ENCODE data around the gene MRGPRX3.

The MRGPRX3 gene

GRCh38 chr11:18145837-18146236 lies 13.5 kb downstream of the MRGPRX3 start:
- Histone ChIP-seq H3K27me3 (replicated peaks in 2 of 5; ENCODE audit: control insufficient read depth in 4 of 5, insufficient read depth in 5 of 5, low read length in 4 of 5) (peaks cover 2 to 30% (median 4%) of the 10 kb centered on the region in 5 experiments), H3K4me3 (ENCODE audit: control insufficient read depth in 1 of 7, extremely low read depth in 1 of 7, insufficient read depth in 4 of 7, low read depth in 2 of 7, low read length in 6 of 7) (no peak overlapping the region), H3K4me1 (ENCODE audit: control extremely low read depth in 1 of 4, control insufficient read depth in 4 of 4, insufficient read depth in 4 of 4, low read length in 3 of 4) (no peaks in the 10 kb centered on the region), H3K9me3 (ENCODE audit: control extremely low read depth in 1 of 5, control insufficient read depth in 4 of 5, insufficient read depth in 2 of 5, low read depth in 1 of 5, low read length in 4 of 5) (no peaks in the 10 kb centered on the region), H3K27ac (ENCODE audit: insufficient read depth in 1 of 2, low read depth in 1 of 2, low read length in 2 of 2, poor library complexity in 1 of 2, severe bottlenecking in 2 of 2) (no peak overlapping the region), H3K36me3 (ENCODE audit: control insufficient read depth in 4 of 4, insufficient read depth in 4 of 4, low read length in 3 of 4) (no peaks in the 10 kb centered on the region)
- 52% methylated on average over 3 of the region's 3 CpGs for WGBS (ENCODE audit: insufficient coverage)
- ChIA-PET CTCF (interaction anchor here (2.3 kb wide), 1 partner anchor 30 kb away, joined by 8 read pairs; no protein-coding TSS in a partner anchor), POLR2A (no interaction called here)
- no peak for DNase-seq

- POLR2A ChIA-PET: no interaction called here
- no peak for DNase-seq
Measured at GRCh38 chr11:18151581-18151980, 19.2 kb downstream of the MRGPRX3 start.

DNA sequence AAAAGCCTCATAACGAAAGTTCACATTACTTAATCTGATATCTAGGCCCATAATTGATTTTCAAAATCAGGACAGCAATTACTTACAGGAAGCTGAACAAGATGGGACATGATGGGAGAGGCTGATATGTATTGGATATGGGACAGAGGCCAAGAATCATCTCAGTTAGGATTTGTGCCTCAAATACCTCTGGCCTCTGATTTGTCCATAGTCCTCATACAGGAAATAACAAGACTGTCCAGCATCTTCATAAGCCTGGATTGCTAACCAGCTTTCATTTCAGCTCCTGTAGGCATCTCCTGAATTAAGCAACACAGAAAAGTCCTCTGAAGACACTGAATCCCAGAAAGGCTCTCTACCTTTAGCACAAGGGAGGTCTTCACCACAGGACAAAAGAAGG lies 36.0 kb downstream of the MRGPRX3 start:
- CTCF ChIA-PET: no interaction called here

More at GRCh38 chr11:18151581-18151980, 19.2 kb downstream of the MRGPRX3 start:
- WGBS (ENCODE audit: insufficient coverage): 87% methylated on average over 2 of the region's 3 CpGs
- H3K4me1 ChIP-seq (ENCODE audit: control extremely low read depth in 1 of 4, control insufficient read depth in 4 of 4, insufficient read depth in 4 of 4, low read length in 3 of 4): no peaks in the 10 kb centered on the region
- no peaks in the 10 kb centered on the region for H3K9me3 ChIP-seq (ENCODE audit: control extremely low read depth in 1 of 5, control insufficient read depth in 4 of 5, insufficient read depth in 2 of 5, low read depth in 1 of 5, low read length in 4 of 5)
- peaks cover 0 to 23% (median 7%) of the 10 kb centered on the region in 5 experiments for H3K27me3 ChIP-seq (replicated peaks in 2 of 5; ENCODE audit: control insufficient read depth in 4 of 5, insufficient read depth in 5 of 5, low read length in 4 of 5)
- no peak overlapping the region for H3K4me3 ChIP-seq (ENCODE audit: control insufficient read depth in 1 of 7, extremely low read depth in 1 of 7, insufficient read depth in 4 of 7, low read depth in 2 of 7, low read length in 6 of 7)
- no peaks in the 10 kb centered on the region for H3K36me3 ChIP-seq (ENCODE audit: control insufficient read depth in 4 of 4, insufficient read depth in 4 of 4, low read length in 3 of 4)
- CTCF ChIA-PET: no interaction called here
- H3K27ac ChIP-seq (ENCODE audit: insufficient read depth in 1 of 2, low read depth in 1 of 2, low read length in 2 of 2, poor library complexity in 1 of 2, severe bottlenecking in 2 of 2): no peak overlapping the region

GRCh38 chr11:18171377-18172000 lies 39.1 kb downstream of the MRGPRX3 start:
- Histone ChIP-seq H3K36me3 (ENCODE audit: control insufficient read depth in 4 of 4, insufficient read depth in 4 of 4, low read length in 3 of 4) (no peaks in the 10 kb centered on the region), H3K9me3 (ENCODE audit: control extremely low read depth in 1 of 5, control insufficient read depth in 4 of 5, insufficient read depth in 2 of 5, low read depth in 1 of 5, low read length in 4 of 5) (no peaks in the 10 kb centered on the region), H3K4me1 (ENCODE audit: control extremely low read depth in 1 of 4, control insufficient read depth in 4 of 4, insufficient read depth in 4 of 4, low read length in 3 of 4) (no peaks in the 10 kb centered on the region), H3K27ac (ENCODE audit: insufficient read depth in 1 of 2, low read depth in 1 of 2, low read length in 2 of 2, poor library complexity in 1 of 2, severe bottlenecking in 2 of 2) (no peak overlapping the region), H3K27me3 (replicated peaks in 2 of 5; ENCODE audit: control insufficient read depth in 4 of 5, insufficient read depth in 5 of 5, low read length in 4 of 5) (peaks cover 0 to 26% (median 5%) of the 10 kb centered on the region in 5 experiments), H3K4me3 (ENCODE audit: control insufficient read depth in 1 of 7, extremely low read depth in 1 of 7, insufficient read depth in 4 of 7, low read depth in 2 of 7, low read length in 6 of 7) (no peak overlapping the region)
- peak; percentile 1 to 22 (median 6) for DNase-seq
- ChIA-PET CTCF (no interaction called here), POLR2A (no interaction called here)
- 86% methylated on average over 4 of the region's 4 CpGs for WGBS (ENCODE audit: insufficient coverage)

More for the DNA sequence above, 36.0 kb downstream of the MRGPRX3 start:
- Histone ChIP-seq H3K4me1 (ENCODE audit: control extremely low read depth in 1 of 4, control insufficient read depth in 4 of 4, insufficient read depth in 4 of 4, low read length in 3 of 4) (no peaks in the 10 kb centered on the region), H3K9me3 (ENCODE audit: control extremely low read depth in 1 of 5, control insufficient read depth in 4 of 5, insufficient read depth in 2 of 5, low read depth in 1 of 5, low read length in 4 of 5) (peaks cover 0 to 1% (median 0%) of the 10 kb centered on the region in 5 experiments), H3K4me3 (ENCODE audit: control insufficient read depth in 1 of 7, extremely low read depth in 1 of 7, insufficient read depth in 4 of 7, low read depth in 2 of 7, low read length in 6 of 7) (no peak overlapping the region), H3K27ac (ENCODE audit: insufficient read depth in 1 of 2, low read depth in 1 of 2, low read length in 2 of 2, poor library complexity in 1 of 2, severe bottlenecking in 2 of 2) (no peak overlapping the region), H3K36me3 (ENCODE audit: control insufficient read depth in 4 of 4, insufficient read depth in 4 of 4, low read length in 3 of 4) (no peaks in the 10 kb centered on the region), H3K27me3 (replicated peaks in 2 of 5; ENCODE audit: control insufficient read depth in 4 of 5, insufficient read depth in 5 of 5, low read length in 4 of 5) (peaks cover 0 to 11% (median 2%) of the 10 kb centered on the region in 5 experiments)
- POLR2A ChIA-PET: no interaction called here
- DNase-seq: no peak
- WGBS (ENCODE audit: insufficient coverage): no CpG with 5 or more reads among the region's 1 CpG

DNA sequence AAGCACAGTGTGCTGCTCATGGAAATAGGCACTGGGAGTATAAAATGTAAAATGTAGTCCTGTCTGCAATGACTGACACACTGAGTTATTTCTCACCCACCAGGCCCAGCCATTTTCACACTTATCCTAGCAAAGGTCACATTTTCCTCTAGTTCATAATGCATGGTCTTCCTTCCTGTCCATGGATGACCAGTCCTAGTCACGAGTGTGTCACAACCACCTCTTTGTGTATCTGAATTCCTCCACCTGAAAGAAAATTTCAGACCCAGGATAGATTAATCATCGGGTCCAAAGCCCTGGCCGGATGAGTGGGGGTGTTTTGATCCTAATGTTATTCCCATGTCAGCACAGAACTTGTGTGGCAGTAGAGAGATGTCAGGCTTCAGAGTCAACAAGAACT lies 40.3 kb downstream of the MRGPRX3 start, which contains the start of gene MRGPRX4:
TSS of gene MRGPRX4 (plus strand) at position 172 of the 400 bp plus-strand sequence. CDS start 420 bp downstream, outside the sequence.
- no peaks in the 10 kb centered on the region for H3K4me1 ChIP-seq (ENCODE audit: control extremely low read depth in 1 of 4, control insufficient read depth in 4 of 4, insufficient read depth in 4 of 4, low read length in 3 of 4)
- POLR2A ChIA-PET: no interaction called here
- H3K27ac ChIP-seq (ENCODE audit: insufficient read depth in 1 of 2, low read depth in 1 of 2, low read length in 2 of 2, poor library complexity in 1 of 2, severe bottlenecking in 2 of 2): no peak within 1 kb of the TSS
- peaks cover under 1 to 33% (median 5%) of the 10 kb centered on the region in 5 experiments for H3K27me3 ChIP-seq (replicated peaks in 2 of 5; ENCODE audit: control insufficient read depth in 4 of 5, insufficient read depth in 5 of 5, low read length in 4 of 5)
- DNase-seq: no peak
- 100% methylated on average over 2 of the region's 3 CpGs for WGBS (ENCODE audit: insufficient coverage)
- H3K36me3 ChIP-seq (ENCODE audit: control insufficient read depth in 4 of 4, insufficient read depth in 4 of 4, low read length in 3 of 4): no peaks in the 10 kb centered on the region
- H3K9me3 ChIP-seq (ENCODE audit: control extremely low read depth in 1 of 5, control insufficient read depth in 4 of 5, insufficient read depth in 2 of 5, low read depth in 1 of 5, low read length in 4 of 5): no peaks in the 10 kb centered on the region
- no peak within 1 kb of the TSS for H3K4me3 ChIP-seq (ENCODE audit: control insufficient read depth in 1 of 7, extremely low read depth in 1 of 7, insufficient read depth in 4 of 7, low read depth in 2 of 7, low read length in 6 of 7)
- CTCF ChIA-PET: no interaction called here

GRCh38 chr11:18173225-18173866 lies 41.0 kb downstream of the MRGPRX3 start:
- peaks cover 5 to 40% (median 6%) of the 10 kb centered on the region in 5 experiments for H3K27me3 ChIP-seq (replicated peaks in 2 of 5; ENCODE audit: control insufficient read depth in 4 of 5, insufficient read depth in 5 of 5, low read length in 4 of 5)
- H3K27ac ChIP-seq (ENCODE audit: insufficient read depth in 1 of 2, low read depth in 1 of 2, low read length in 2 of 2, poor library complexity in 1 of 2, severe bottlenecking in 2 of 2): no peak overlapping the region
- ChIA-PET CTCF (no interaction called here), POLR2A (no interaction called here)
- no peak overlapping the region for H3K4me3 ChIP-seq (ENCODE audit: control insufficient read depth in 1 of 7, extremely low read depth in 1 of 7, insufficient read depth in 4 of 7, low read depth in 2 of 7, low read length in 6 of 7)
- WGBS (ENCODE audit: insufficient coverage): 87% methylated on average over 25 of the region's 28 CpGs
- H3K9me3 ChIP-seq (ENCODE audit: control extremely low read depth in 1 of 5, control insufficient read depth in 4 of 5, insufficient read depth in 2 of 5, low read depth in 1 of 5, low read length in 4 of 5): no peaks in the 10 kb centered on the region
- no peaks in the 10 kb centered on the region for H3K36me3 ChIP-seq (ENCODE audit: control insufficient read depth in 4 of 4, insufficient read depth in 4 of 4, low read length in 3 of 4)
- DNase-seq: no peak
- no peaks in the 10 kb centered on the region for H3K4me1 ChIP-seq (ENCODE audit: control extremely low read depth in 1 of 4, control insufficient read depth in 4 of 4, insufficient read depth in 4 of 4, low read length in 3 of 4)
